Liver (tissue), 9 donors: ENCODE data around the gene OR2A5. TPM values are rescaled to one million over a fixed set of nuclear protein-coding genes. Genes with fewer than 3 reads are reported as not detected.

Source experiments
- DNase-seq: peaks from one replicate; pipeline ENCODE4 v3.0.0-alpha.2; 2017; ENCODE audit warnings: low spot score
- H3K27ac ChIP-seq, 2 donors: one replicate each; pipeline ENCODE4 v1.7.0; 2013; ENCODE audit warnings: inconsistent platforms in 2 of 2, low read length in 2 of 2, control low read depth in 1 of 2, low read depth in 1 of 2, mild to moderate bottlenecking in 1 of 2
- H3K27me3 ChIP-seq, 4 donors: one replicate each; pipeline versions ENCODE4 v1.6.1 to v1.7.0; 2013; ENCODE audit warnings: low read length in 3 of 4, inconsistent platforms in 1 of 4, mild to moderate bottlenecking in 1 of 4, moderate library complexity in 1 of 4; ENCODE audit not compliant: control insufficient read depth in 4 of 4, insufficient read depth in 4 of 4
- H3K36me3 ChIP-seq, 4 donors: one replicate each; pipeline versions ENCODE4 v1.6.1 to v1.7.0; 2013; ENCODE audit warnings: low read length in 3 of 4, mild to moderate bottlenecking in 3 of 4, low read depth in 1 of 4, moderate library complexity in 1 of 4; ENCODE audit not compliant: control insufficient read depth in 4 of 4, insufficient read depth in 3 of 4
- H3K4me1 ChIP-seq, 4 donors: one replicate each; pipeline versions ENCODE4 v1.6.1 to v1.7.0; 2013; ENCODE audit warnings: low read length in 3 of 4, mild to moderate bottlenecking in 3 of 4, moderate library complexity in 1 of 4; ENCODE audit not compliant: control insufficient read depth in 4 of 4, insufficient read depth in 4 of 4
- H3K4me3 ChIP-seq, 3 donors: one replicate each; pipeline versions ENCODE4 v1.6.1 to v1.7.0; 2013; ENCODE audit warnings: low read length in 3 of 3, control low read depth in 1 of 3, low read depth in 1 of 3, mild to moderate bottlenecking in 1 of 3
- H3K9ac ChIP-seq, 2 donors: one replicate each; pipeline ENCODE4 v1.7.0; 2013; ENCODE audit warnings: low read length in 2 of 2, mild to moderate bottlenecking in 2 of 2, moderate library complexity in 2 of 2, control low read depth in 1 of 2, low read depth in 1 of 2
- H3K9me3 ChIP-seq, 4 donors: one replicate each; pipeline versions ENCODE4 v1.6.1 to v1.7.0; 2013; ENCODE audit warnings: low read length in 3 of 4; ENCODE audit not compliant: control insufficient read depth in 4 of 4
- FOXA1 ChIP-seq: IDR thresholded peaks from 2 replicates; pipeline ENCODE4 v1.6.1; 2016; ENCODE audit warnings: antibody characterized with exemption
- FOXA2 ChIP-seq: IDR thresholded peaks from 2 replicates; pipeline ENCODE4 v1.6.1; 2016; ENCODE audit warnings: antibody characterized with exemption
- GABPA ChIP-seq, 2 donors: IDR thresholded peaks in 1 of 2; conservative IDR thresholded peaks in 1 of 2; 2 replicates each; pipeline ENCODE4 v1.6.1; 2016; ENCODE audit warnings: antibody characterized with exemption in 2 of 2, mild to moderate bottlenecking in 1 of 2, moderate library complexity in 1 of 2
- JUND ChIP-seq, 2 donors: IDR thresholded peaks; 2 replicates each; pipeline ENCODE4 v1.6.1; 2016; ENCODE audit warnings: antibody characterized with exemption in 2 of 2
- RAD21 ChIP-seq, 2 donors: IDR thresholded peaks; 2 replicates each; pipeline ENCODE4 v1.6.1; 2016; ENCODE audit warnings: antibody characterized with exemption in 2 of 2, mild to moderate bottlenecking in 2 of 2
- SP1 ChIP-seq: IDR thresholded peaks from 2 replicates; pipeline ENCODE4 v1.6.1; 2018; ENCODE audit warnings: antibody characterized with exemption, mild to moderate bottlenecking
- YY1 ChIP-seq: IDR thresholded peaks from 2 replicates; pipeline ENCODE4 v1.6.1; 2016; ENCODE audit warnings: antibody characterized with exemption, mild to moderate bottlenecking
- WGBS: extraction: QIAGEN DNeasy Blood & Tissue Kit; methylation state at CpG from one replicate; pipeline ENCODE4 v1.1.7; 2013; 5-methylcytosine and 5-hydroxymethylcytosine counted together
- polyA plus RNA-seq, 2 donors: library from polyadenylated mRNA; stranded (reverse) in 1 of 2; unstranded in 1 of 2; fragments of 200-250 nt in 1 of 2; fragments of >200 nt in 1 of 2; fragmentation: Nextera tagmentation in 1 of 2; extraction: Ambion mirVana in 1 of 2; gene quantifications; one replicate each; pipeline versions ENCODE4 v1.2.1 to v1.2.3, GENCODE V29; 2013 to 2015
- total RNA-seq, 2 donors: library from RNA; depleted of rRNA; stranded (reverse); fragments of >200 nt; gene quantifications; one replicate each; pipeline ENCODE4 v1.2.3, GENCODE V29; 2014
- TF ChIP-seq, protein P1 (sequence below): fragments of 150-350 bp; IDR thresholded peaks from 2 replicates; pipeline ENCODE4 v1.5.1; 2017; ENCODE audit warnings: improper control_type of control experiment, low read depth, low read length; ENCODE audit not compliant: missing input control
- TF ChIP-seq, protein P2 (sequence below): IDR thresholded peaks from 2 replicates; pipeline ENCODE4 v1.6.1; 2016; ENCODE audit warnings: antibody characterized with exemption
- TF ChIP-seq, protein P3 (sequence below): IDR thresholded peaks from 2 replicates; pipeline ENCODE4 v1.6.1; 2016; ENCODE audit warnings: antibody characterized with exemption
- TF ChIP-seq, protein P4 (sequence below): IDR thresholded peaks from 2 replicates; pipeline ENCODE4 v1.6.1; 2016; ENCODE audit warnings: antibody characterized with exemption, mild to moderate bottlenecking
- TF ChIP-seq, protein P5 (sequence below): IDR thresholded peaks from 2 replicates; pipeline ENCODE4 v1.6.1; 2016; ENCODE audit warnings: antibody characterized with exemption
- donor health status: healthy.
- donor health status: healthy.
- donor health status: healthy.
- donor health status: healthy.
- donor health status: healthy.

Gene OR2A5
- total and polyA plus RNA-seq, 4 donors, result 0.28 TPM; not detected in 3

DNA sequence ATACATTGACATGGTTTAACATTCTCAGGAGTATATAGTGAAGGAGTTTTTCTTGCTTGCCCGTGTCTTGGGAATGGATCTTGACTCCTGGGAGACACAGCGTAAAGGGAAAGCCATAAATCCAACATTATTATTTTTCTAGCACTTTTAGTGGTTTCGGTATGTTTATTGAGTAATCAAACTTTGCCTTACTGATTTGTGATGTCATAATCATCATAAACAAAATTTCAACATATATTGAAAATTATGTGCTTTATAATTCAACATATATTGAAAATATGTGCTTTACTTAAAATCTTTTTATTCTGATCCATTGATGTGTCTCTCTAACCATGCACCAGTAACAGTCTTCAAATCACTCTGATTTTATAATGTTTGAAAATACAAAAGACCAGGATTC lies 20.2 kb upstream of the OR2A5 start:
- no peak for DNase-seq
- H3K27me3 ChIP-seq, result peaks cover 0 to 5% (median 0%) of the 10 kb centered on the region in 4 donors
- H3K9me3 ChIP-seq, result no peaks in the 10 kb centered on the region
- no peak overlapping the region for H3K9ac ChIP-seq
- H3K27ac ChIP-seq, result no peak overlapping the region
- no peak overlapping the region for H3K4me3 ChIP-seq
- TF ChIP-seq, protein P1, sequence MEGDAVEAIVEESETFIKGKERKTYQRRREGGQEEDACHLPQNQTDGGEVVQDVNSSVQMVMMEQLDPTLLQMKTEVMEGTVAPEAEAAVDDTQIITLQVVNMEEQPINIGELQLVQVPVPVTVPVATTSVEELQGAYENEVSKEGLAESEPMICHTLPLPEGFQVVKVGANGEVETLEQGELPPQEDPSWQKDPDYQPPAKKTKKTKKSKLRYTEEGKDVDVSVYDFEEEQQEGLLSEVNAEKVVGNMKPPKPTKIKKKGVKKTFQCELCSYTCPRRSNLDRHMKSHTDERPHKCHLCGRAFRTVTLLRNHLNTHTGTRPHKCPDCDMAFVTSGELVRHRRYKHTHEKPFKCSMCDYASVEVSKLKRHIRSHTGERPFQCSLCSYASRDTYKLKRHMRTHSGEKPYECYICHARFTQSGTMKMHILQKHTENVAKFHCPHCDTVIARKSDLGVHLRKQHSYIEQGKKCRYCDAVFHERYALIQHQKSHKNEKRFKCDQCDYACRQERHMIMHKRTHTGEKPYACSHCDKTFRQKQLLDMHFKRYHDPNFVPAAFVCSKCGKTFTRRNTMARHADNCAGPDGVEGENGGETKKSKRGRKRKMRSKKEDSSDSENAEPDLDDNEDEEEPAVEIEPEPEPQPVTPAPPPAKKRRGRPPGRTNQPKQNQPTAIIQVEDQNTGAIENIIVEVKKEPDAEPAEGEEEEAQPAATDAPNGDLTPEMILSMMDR, result no peak
- TF ChIP-seq, protein P2, sequence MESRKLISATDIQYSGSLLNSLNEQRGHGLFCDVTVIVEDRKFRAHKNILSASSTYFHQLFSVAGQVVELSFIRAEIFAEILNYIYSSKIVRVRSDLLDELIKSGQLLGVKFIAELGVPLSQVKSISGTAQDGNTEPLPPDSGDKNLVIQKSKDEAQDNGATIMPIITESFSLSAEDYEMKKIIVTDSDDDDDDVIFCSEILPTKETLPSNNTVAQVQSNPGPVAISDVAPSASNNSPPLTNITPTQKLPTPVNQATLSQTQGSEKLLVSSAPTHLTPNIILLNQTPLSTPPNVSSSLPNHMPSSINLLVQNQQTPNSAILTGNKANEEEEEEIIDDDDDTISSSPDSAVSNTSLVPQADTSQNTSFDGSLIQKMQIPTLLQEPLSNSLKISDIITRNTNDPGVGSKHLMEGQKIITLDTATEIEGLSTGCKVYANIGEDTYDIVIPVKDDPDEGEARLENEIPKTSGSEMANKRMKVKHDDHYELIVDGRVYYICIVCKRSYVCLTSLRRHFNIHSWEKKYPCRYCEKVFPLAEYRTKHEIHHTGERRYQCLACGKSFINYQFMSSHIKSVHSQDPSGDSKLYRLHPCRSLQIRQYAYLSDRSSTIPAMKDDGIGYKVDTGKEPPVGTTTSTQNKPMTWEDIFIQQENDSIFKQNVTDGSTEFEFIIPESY, result no peak
- TF ChIP-seq JUND (IDR thresholded peaks at IDR 0.05) (no peak), YY1 (no peak), FOXA1 (no peak), FOXA2 (no peak), RAD21 (IDR thresholded peaks at IDR 0.05) (no peak), SP1 (no peak), GABPA (IDR thresholded peaks at IDR 0.05 in 1 of 2, conservative IDR thresholded peaks at IDR 0.05 in 1 of 2) (no peak)
- TF ChIP-seq, protein P3, sequence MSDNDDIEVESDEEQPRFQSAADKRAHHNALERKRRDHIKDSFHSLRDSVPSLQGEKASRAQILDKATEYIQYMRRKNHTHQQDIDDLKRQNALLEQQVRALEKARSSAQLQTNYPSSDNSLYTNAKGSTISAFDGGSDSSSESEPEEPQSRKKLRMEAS, result no peak
- TF ChIP-seq, protein P4, sequence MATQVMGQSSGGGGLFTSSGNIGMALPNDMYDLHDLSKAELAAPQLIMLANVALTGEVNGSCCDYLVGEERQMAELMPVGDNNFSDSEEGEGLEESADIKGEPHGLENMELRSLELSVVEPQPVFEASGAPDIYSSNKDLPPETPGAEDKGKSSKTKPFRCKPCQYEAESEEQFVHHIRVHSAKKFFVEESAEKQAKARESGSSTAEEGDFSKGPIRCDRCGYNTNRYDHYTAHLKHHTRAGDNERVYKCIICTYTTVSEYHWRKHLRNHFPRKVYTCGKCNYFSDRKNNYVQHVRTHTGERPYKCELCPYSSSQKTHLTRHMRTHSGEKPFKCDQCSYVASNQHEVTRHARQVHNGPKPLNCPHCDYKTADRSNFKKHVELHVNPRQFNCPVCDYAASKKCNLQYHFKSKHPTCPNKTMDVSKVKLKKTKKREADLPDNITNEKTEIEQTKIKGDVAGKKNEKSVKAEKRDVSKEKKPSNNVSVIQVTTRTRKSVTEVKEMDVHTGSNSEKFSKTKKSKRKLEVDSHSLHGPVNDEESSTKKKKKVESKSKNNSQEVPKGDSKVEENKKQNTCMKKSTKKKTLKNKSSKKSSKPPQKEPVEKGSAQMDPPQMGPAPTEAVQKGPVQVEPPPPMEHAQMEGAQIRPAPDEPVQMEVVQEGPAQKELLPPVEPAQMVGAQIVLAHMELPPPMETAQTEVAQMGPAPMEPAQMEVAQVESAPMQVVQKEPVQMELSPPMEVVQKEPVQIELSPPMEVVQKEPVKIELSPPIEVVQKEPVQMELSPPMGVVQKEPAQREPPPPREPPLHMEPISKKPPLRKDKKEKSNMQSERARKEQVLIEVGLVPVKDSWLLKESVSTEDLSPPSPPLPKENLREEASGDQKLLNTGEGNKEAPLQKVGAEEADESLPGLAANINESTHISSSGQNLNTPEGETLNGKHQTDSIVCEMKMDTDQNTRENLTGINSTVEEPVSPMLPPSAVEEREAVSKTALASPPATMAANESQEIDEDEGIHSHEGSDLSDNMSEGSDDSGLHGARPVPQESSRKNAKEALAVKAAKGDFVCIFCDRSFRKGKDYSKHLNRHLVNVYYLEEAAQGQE, result no peak
- TF ChIP-seq, protein P5, sequence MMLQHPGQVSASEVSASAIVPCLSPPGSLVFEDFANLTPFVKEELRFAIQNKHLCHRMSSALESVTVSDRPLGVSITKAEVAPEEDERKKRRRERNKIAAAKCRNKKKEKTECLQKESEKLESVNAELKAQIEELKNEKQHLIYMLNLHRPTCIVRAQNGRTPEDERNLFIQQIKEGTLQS, result no peak
- no peaks in the 10 kb centered on the region for H3K4me1 ChIP-seq
- 90% methylated on average over 3 of the region's 3 CpGs for WGBS
- H3K36me3 ChIP-seq, result no peaks in the 10 kb centered on the region

DNA sequence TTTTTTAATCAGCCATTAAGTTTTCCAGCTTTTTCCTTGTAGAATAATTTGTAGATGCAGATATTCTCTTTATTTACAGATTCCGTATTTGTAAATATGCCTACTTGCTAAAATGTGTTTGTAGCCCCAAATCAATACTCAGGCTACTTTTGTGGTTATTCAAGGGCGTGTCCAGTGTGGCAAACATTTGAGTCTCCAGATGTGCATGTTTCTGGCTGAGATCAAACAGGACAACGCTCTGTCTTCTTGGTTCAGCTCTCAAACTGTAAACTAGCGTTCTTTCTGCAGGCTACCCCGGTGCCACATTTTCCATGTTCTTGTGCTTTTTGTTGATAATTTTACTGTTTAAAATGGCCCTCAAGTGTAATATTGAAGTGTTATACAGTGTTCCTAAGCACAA lies 16.2 kb upstream of the OR2A5 start:
- H3K36me3 ChIP-seq, result no peaks in the 10 kb centered on the region
- no peak overlapping the region for H3K27ac ChIP-seq
- H3K4me3 ChIP-seq, result no peak overlapping the region
- H3K4me1 ChIP-seq, result no peaks in the 10 kb centered on the region
- H3K9me3 ChIP-seq, result no peaks in the 10 kb centered on the region
- H3K9ac ChIP-seq, result no peak overlapping the region
- DNase-seq, result no peak
- peaks cover 0 to 8% (median 0%) of the 10 kb centered on the region in 4 donors for H3K27me3 ChIP-seq
- TF ChIP-seq, protein P1, result no peak
- no peak for TF ChIP-seq FOXA1
- TF ChIP-seq, protein P3, result no peak
- WGBS, result 77% methylated on average over 5 of the region's 5 CpGs
